HEK293T (cell line): ENCODE data around the gene GATA6.

Source experiments
- ARNT ChIP-seq: fragments of 450-650 bp; IDR thresholded peaks from 2 replicates; pipeline ENCODE4 v1.6.1; 2017; ENCODE audit warnings: mild to moderate bottlenecking
- BHLHE40 ChIP-seq: fragments of 450-650 bp; IDR thresholded peaks from 2 replicates; pipeline ENCODE4 v1.6.1; 2016; ENCODE audit warnings: mild to moderate bottlenecking, moderate library complexity, borderline replicate concordance
- ELF4 ChIP-seq: fragments of 450-650 bp; IDR thresholded peaks from 2 replicates; pipeline ENCODE4 v1.6.1; 2017; ENCODE audit warnings: antibody characterized with exemption
- FOXA1 ChIP-seq: fragments of 450-650 bp; IDR thresholded peaks from 2 replicates; pipeline ENCODE4 v1.6.1; 2016; ENCODE audit warnings: mild to moderate bottlenecking
- FOXK2 ChIP-seq: fragments of 450-650 bp; IDR thresholded peaks from 2 replicates; pipeline ENCODE4 v1.6.1; 2016; ENCODE audit warnings: mild to moderate bottlenecking
- FOXM1 ChIP-seq: fragments of 450-650 bp; IDR thresholded peaks from 2 replicates; pipeline ENCODE4 v1.6.1; 2017; ENCODE audit warnings: mild to moderate bottlenecking, borderline replicate concordance
- L3MBTL2 ChIP-seq: fragments of 450-650 bp; conservative IDR thresholded peaks from 2 replicates; pipeline ENCODE4 v1.6.1; 2016; ENCODE audit warnings: mild to moderate bottlenecking
- LEF1 ChIP-seq: fragments of 450-650 bp; IDR thresholded peaks from 2 replicates; pipeline ENCODE4 v1.6.1; 2017; ENCODE audit warnings: mild to moderate bottlenecking, borderline replicate concordance
- NFRKB ChIP-seq: fragments of 450-650 bp; IDR thresholded peaks from 2 replicates; pipeline ENCODE4 v1.6.1; 2016; ENCODE audit warnings: mild to moderate bottlenecking, moderate library complexity
- PKNOX1 ChIP-seq: fragments of 450-650 bp; IDR thresholded peaks from 2 replicates; pipeline ENCODE4 v1.6.1; 2016
- SP1 ChIP-seq: fragments of 450-650 bp; IDR thresholded peaks from 2 replicates; pipeline ENCODE4 v1.6.1; 2017
- SUZ12 ChIP-seq: fragments of 450-650 bp; IDR thresholded peaks from 2 replicates; pipeline ENCODE4 v1.6.1; 2016; ENCODE audit warnings: mild to moderate bottlenecking
- TARDBP ChIP-seq: fragments of 450-650 bp; IDR thresholded peaks from 2 replicates; pipeline ENCODE4 v1.6.1; 2016

DNA sequence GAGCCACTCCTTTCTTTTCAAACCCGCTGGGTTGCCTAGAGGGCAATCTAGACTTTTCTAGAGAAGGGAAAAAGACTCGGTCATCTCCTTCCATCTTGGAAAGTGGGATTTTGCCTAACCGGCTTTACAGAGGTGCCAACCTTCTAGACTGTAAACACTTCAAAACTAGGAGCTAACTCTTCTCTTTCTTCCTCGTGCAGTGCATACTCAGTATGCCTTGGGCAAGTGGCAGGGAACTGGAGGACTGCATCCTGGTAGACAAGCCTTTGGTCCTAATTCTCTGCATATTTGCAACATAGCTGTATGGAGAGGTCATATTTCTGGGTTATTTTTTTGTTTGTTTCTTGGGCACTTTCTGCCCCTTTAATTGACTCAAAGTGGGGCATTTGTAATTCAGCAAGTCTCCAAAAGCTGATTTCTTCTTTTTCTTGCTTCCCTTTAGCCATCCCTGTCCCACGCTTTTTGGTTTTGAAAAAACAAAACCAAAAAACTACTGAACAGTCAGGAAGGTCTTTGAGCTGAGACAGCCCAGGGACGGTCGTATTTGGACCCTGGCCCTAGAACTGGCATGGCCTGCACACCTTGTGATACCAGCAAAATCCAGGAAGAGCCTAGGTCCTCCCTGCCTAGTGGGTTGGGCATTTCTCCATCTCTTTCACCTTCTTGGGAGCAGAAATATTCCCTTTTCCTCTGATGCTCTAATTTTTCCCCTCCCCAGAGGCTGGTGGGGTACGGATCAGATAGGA is 5.8 kb upstream of the GATA6 start:
- TF ChIP-seq BHLHE40 (no peak), SUZ12 (no peak), ARNT (no peak), LEF1 (no peak), SP1 (no peak), FOXM1 (no peak), NFRKB (no peak), FOXK2 (no peak), FOXA1 (no peak), TARDBP (no peak), PKNOX1 (no peak), L3MBTL2 (no peak), ELF4 (no peak)
